CD4-positive, alpha-beta T cell treated with Interleukin-17A for 4 hours (primary cell): Measurements from ENCODE around the gene SLC44A4.
A peak's percentile ranks its signal among the peaks of the same experiment; 100 is the strongest.
"Not testable (repeated sequence)": the region's sequence is repeated elsewhere in the genome, so short reads cannot be mapped to it uniquely, and the experiment has no call there.

Source experiments
- DNase-seq: peaks from one replicate; pipeline ENCODE4 v3.0.0-alpha.2; 2020; ENCODE audit warnings: mixed read lengths

The SLC44A4 gene

GRCh38 chr6:31878222-31878621, 575 bp downstream of the SLC44A4 start:
- no peak for DNase-seq

- DNase-seq, result no peak
These were observed 1.1 kb downstream of the SLC44A4 start for GRCh38 chr6:31877651-31878161.

- DNase-seq, result no peak
These were observed 1.6 kb downstream of the SLC44A4 start for GRCh38 chr6:31877125-31877650.

DNA sequence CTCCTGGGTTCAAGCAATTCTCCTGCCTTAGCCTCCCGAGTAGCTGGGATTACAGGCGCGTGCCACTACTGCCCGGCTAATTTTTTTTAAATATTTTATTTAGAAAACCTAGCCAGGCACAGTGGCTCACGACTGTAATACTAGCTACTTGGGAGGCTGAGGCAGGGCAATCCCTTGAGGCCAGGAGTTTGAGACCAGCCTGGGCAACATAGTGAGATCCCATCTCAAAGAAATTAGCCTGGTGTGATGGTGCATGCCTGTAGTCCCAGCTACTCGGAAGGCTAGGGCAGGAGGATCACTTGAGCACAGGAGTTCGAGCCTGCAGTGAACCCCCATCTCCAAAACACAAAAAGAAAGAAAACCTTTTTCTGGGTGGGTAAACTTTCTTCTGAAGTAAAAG, 2.4 kb downstream of the SLC44A4 start:
- no peak for DNase-seq

GRCh38 chr6:31875877-31876276, 2.9 kb downstream of the SLC44A4 start:
- DNase-seq, result no peak

GRCh38 chr6:31874836-31875572, 3.8 kb downstream of the SLC44A4 start:
- DNase-seq, result no peak

DNA sequence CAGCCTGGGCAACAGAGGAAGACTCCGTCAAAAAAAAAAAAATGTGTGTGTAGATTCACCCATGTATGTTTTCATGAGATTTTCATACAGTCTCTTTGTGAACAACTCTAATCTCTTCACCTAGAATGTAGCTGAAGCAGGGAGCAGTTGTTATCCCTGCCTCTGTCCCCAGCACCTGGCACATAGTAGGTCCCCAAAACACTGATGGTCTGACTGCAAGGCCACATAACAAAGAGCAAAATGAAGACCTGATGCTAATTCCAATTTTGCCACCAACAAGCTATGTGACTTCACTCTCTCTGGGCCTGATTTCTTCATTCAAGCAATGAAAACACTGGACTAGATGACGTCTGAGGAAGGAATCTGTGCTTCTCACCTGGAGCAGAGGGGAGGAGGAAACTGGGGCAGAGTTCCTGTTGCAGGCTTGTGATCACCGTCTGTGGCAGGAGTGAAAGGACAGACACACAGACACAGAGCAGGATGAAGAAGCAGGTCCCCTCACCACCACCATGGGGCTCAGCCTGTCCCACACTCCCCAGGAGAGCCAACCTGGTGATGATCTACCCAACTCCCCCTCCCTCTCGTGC, 4.6 kb downstream of the SLC44A4 start:
- no peak for DNase-seq

- no peak for DNase-seq
These were observed 7.6 kb downstream of the SLC44A4 start for GRCh38 chr6:31871046-31871659.

GRCh38 chr6:31870385-31870921, 8.3 kb downstream of the SLC44A4 start:
- DNase-seq, result no peak

- no peak for DNase-seq
These were observed 9.5 kb downstream of the SLC44A4 start for GRCh38 chr6:31869343-31869742.

- DNase-seq, result not testable (repeated sequence)
These were observed 10.2 kb downstream of the SLC44A4 start for GRCh38 chr6:31868658-31868971.

DNA sequence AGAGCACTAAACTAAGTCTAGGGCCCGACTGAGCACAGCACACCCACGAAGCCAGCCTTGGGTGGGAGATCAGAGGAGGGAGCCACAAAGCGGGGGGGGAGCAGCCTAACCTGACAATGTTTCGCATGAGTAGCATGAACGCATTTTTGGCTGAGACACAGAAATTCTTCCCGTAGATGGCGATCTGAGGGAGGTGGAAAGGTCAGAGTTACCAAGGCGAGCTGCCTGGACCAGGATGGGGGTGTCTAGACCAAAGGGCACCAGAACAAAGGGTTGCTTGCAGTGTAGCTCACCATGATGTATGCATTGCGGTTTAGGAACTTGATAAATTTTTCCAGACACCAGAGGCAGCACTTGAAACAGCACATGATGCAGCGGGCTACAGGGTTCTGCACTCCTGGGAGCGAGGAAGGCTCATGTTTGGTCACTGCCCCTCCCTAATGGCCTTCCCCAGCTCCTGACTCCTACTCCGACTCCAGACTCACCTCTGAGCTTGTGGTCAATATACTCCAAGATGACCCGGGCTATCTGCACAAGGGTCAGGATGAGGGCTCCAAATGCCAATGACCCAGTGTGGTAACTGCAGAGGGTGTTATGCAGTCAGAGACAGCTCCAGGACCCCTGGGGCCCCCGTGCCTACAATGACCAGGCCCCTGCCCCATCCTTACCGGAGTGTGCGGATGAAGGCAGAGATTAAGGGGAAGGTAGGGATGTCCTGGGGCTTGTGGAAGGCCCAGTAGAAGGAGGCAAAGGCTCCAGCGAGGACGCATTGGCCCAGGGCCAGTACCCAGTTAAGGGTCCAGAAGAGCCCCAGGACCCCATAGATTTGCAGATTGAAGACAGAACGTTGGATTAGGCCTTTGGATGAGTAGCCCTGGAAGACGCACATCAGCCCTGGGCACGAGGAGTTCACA, 13.3 kb downstream of the SLC44A4 start:
- DNase-seq, result no peak

DNA sequence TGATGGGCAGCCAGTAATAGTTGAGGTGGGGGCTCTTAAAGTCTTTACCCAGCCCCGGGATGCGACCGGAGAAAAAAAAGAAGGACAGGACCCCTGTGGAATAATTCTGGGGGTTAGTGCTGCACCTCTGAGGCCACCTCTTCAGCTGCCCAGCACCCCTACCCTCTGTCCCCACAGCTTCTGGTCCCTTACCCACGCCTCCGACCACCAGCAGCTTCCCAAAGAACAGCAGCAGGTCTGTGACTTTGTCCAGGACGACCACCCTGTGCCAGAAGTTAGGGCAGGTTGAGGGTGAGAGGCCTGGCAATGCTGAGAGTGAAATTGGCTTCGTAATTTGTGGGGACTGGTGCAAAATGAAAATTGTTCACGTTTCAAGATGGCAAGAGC, 14.0 kb downstream of the SLC44A4 start:
- no peak for DNase-seq

DNA sequence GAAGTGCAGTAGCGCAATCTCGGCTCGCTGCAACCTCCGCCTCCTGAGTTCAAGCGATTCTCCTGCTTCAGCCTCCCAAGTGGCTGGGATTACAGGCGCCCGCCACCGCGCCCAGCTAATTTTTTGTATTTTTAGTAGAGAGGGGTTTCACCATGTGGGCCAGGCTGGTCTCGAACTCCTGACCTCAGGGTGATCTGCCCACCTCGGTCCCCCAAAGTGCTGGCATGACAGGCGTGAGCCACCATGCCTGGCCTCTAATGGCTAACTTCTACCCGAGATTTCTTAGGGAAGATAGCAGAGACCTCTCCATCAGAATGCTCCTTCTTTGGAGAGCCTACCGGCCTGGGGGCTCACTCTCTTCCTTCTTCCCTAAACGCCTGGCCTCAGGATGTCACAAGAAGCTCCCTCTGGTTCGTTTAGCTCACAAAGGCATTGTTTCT, 14.7 kb downstream of the SLC44A4 start:
- not testable (repeated sequence) for DNase-seq

GRCh38 chr6:31862344-31863235, 16.2 kb downstream of the SLC44A4 start, which contains the start of gene NEU1:
NEU1 (minus strand) TSS chr6:31862821; CDS start chr6:31862776, 45 bp downstream.
- DNase-seq, result peak; percentile 98

- no peak for DNase-seq
These were observed 16.9 kb downstream of the SLC44A4 start for GRCh38 chr6:31861919-31862343.

GRCh38 chr6:31861150-31861549, 17.6 kb downstream of the SLC44A4 start:
- DNase-seq, result no peak

DNA sequence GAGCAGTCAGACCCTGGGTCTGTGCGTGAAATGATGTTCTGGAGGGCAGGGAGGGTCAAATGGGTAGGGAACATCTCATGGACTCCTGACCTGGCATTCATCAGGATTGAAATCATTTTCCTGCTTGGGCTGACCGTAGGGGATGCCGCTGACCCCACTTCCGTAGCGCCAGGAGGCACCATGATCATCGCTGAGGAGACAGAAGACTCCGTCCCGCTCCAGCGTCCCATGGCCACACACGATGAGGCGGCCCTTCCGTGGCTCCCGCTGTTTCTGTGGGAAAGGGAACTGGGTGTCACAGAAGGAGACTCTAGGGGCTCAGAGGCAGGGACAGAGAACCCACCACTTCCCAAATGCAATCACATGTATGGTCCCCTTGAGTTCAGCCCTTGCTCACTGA, 18.4 kb downstream of the SLC44A4 start:
- no peak for DNase-seq

DNA sequence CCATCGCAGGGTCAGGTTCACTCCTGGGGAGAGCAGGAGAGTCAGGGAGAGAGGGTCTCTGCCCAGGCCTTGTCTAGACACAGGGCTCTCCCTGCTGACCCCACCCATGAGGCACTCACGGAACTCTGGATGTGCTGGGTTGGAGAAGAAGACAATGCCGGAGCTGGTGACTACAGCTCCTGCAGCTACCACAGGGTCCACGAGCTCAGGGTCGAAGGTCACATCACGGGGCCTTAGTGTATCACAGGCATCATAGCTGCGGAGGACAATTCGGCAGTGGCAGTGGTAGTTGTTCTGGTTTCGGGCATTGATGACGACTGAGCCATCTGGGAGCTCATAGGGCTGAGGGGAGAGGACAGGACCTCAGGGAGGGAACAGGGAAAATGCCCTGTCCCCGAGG, 18.9 kb downstream of the SLC44A4 start:
- no peak for DNase-seq

GRCh38 chr6:31858707-31859106, 20.1 kb downstream of the SLC44A4 start:
- DNase-seq, result no peak

DNA sequence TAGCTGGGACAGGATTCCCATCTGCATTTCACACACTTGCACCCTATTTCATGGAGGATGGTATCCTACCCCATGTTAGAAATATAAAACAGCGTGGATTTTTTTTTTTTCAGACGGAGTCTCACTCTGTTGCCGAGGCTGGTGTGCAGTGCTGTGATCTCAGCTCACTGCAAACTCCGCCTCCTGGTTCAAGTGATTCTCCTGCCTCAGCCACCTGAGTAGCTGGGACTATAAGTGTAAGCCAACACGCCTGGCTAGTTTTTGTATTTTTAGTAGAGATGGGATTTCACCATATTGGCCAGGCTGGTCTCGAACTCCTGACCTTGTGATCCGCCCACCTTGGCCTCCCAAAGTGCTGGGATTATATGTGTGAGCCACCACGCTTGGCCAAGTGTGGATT, 21.0 kb downstream of the SLC44A4 start:
- DNase-seq, result not testable (repeated sequence)
